Tibial nerve (tissue), 4 donors: ENCODE data around the gene NFATC1.

Experiments
- CTCF ChIP-seq, 5 experiments: fragments of 200-600 bp in 3 of 5; fragments of 450-650 bp in 2 of 5; sonication (generic) in 3 of 5; IDR thresholded peaks; one replicate each; pipeline ENCODE4 v1.5.1; 2016 to 2019; ENCODE audit warnings: antibody characterized with exemption in 5 of 5, mild to moderate bottlenecking in 3 of 5, moderate library complexity in 2 of 5
- EP300 ChIP-seq, 2 donors: sonication (generic); formaldehyde crosslinking; IDR thresholded peaks; one replicate each; pipeline ENCODE4 v1.6.1; 2017; ENCODE audit warnings: antibody characterized with exemption in 2 of 2, mild to moderate bottlenecking in 1 of 2
- POLR2A ChIP-seq, 2 donors: fragments of 450-650 bp; IDR thresholded peaks; one replicate each; pipeline ENCODE4 v1.6.1; 2017; ENCODE audit warnings: antibody characterized with exemption in 2 of 2, mild to moderate bottlenecking in 2 of 2, moderate library complexity in 2 of 2

DNA sequence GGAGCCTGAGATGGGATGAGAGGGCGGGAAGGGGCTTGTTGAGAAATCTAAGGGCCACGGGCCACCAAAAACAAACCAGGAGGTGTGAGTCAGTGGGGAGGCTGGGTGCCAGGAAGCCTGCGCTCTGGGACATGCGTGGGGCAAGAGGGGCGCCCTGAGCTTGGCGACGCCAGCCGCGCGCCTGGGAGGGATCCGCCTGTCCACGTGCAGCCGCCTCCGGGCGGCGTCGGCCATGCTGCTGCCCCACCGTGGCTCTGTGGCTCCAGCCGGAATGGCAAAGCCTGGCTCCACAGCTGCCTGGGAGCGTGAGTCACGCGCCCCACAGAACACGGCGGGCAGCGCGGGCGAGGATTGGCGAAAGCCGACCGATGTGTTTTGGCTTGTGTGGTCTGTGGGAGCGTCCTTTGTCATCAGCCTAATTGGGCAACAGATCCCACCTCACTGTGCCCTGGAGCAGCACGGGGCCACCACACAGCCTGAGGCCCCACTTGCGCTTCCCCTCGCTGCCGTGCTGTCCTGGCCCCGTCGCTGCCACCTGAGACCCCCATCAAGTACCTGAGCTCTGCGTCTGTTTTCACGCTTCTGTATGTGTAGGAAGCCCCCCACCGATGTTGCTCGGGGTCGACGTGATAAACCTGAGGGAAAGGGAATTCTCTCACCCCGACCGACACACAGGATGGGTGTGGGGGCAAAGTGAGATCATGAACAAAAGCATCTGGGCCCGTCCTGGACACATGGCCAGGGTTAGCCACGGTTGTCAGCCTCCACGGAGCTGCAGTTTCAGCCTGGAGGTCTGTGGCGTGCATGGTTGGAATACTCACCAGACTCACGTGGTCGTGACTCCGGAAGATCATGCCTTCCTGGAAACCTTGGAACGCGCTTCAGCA is 80.5 kb downstream of the NFATC1 start:
- TF ChIP-seq CTCF (IDR thresholded peaks at IDR 0.05), result no peak
- TF ChIP-seq POLR2A (IDR thresholded peaks at IDR 0.05), result no peak
- peak in 1 of 2 donors; percentile 6 for TF ChIP-seq EP300 (IDR thresholded peaks at IDR 0.05)
